Endothelial cell of umbilical vein (primary cell): ENCODE measurements around the gene APOBEC3G. TPM values are rescaled to one million over a fixed set of nuclear protein-coding genes. Genes with fewer than 3 reads are reported as not detected.

Source experiments
- BruUV-seq: library from RNA; stranded (reverse); fragments of 400-500 nt; replicated peaks from 2 replicates; lab custom pipeline; 2021; lab: Mats Ljungman, UMichigan
- CTCF ChIA-PET: fragments of 300-600, 350-600 bp; sonication (Branson Sonifier 250); formaldehyde crosslinking; loops from one replicate; lab custom pipeline; 2021; ENCODE audit warnings: antibody characterized with exemption, inconsistent platforms; lab: Charles Lee
- POLR2A ChIA-PET: fragments of 300-600, 350-600 bp; sonication (Branson Sonifier 250); formaldehyde crosslinking; loops from one replicate; lab custom pipeline; 2021; ENCODE audit warnings: antibody characterized with exemption, inconsistent platforms; lab: Charles Lee
- DNase-seq: peaks from one replicate; pipeline ENCODE4 v3.0.0-alpha.2; 2011; ENCODE audit warnings: low read depth, low spot score
- FAIRE-seq: peaks from 2 replicates; lab custom pipeline; 2011; peaks lifted over from hg19 to GRCh38; lab: Jason Lieb, UNC
- H2AFZ ChIP-seq: 2 replicates; pipeline ENCODE4 v1.6.0; 2012; ENCODE audit warnings: low read depth, low read length, control low read depth, inconsistent platforms
- H3K27ac ChIP-seq: 2 replicates; pipeline ENCODE4 v1.5.1; 2011; ENCODE audit warnings: low read depth, mild to moderate bottlenecking, control low read depth, low read length, moderate library complexity; ENCODE audit not compliant: insufficient read depth
- H3K27me3 ChIP-seq, 2 experiments: 2 replicates each; pipeline versions ENCODE4 v1.6.0 to v1.6.1; 2011; ENCODE audit warnings: low read length in 2 of 2, mixed read lengths in 1 of 2; ENCODE audit not compliant: control insufficient read depth in 2 of 2, insufficient read depth in 2 of 2
- H3K36me3 ChIP-seq, 2 experiments: 2 replicates in 1 of 2; 3 replicates in 1 of 2; pipeline ENCODE4 v1.5.1; 2011; ENCODE audit warnings: low read length in 2 of 2, mild to moderate bottlenecking in 1 of 2, moderate library complexity in 1 of 2; ENCODE audit not compliant: control insufficient read depth in 2 of 2, insufficient read depth in 2 of 2; ENCODE audit errors: extremely low read depth in 1 of 2
- H3K4me1 ChIP-seq: 3 replicates; pipeline ENCODE4 v1.5.1; 2011; ENCODE audit warnings: mild to moderate bottlenecking, low read length; ENCODE audit not compliant: control insufficient read depth, insufficient read depth; ENCODE audit errors: extremely low read depth
- H3K4me2 ChIP-seq: 2 replicates; pipeline ENCODE4 v1.6.1; 2011; ENCODE audit warnings: low read length, control low read depth, mixed read lengths; ENCODE audit not compliant: insufficient read depth
- H3K4me3 ChIP-seq, 3 experiments: fragments of 200-600 bp in 1 of 3; sonication (generic), shearing (Covaris generic) in 1 of 3; replicated peaks in 1 of 3; 2 replicates each; pipeline ENCODE4 v1.5.1; 2011 to 2016; ENCODE audit warnings: control low read depth in 3 of 3, low read length in 3 of 3, mild to moderate bottlenecking in 2 of 3, inconsistent platforms in 1 of 3, low read depth in 1 of 3, moderate library complexity in 1 of 3; ENCODE audit not compliant: insufficient read depth in 1 of 3
- H3K79me2 ChIP-seq: 2 replicates; pipeline ENCODE4 v1.6.0; 2012; ENCODE audit warnings: low read length, inconsistent platforms; ENCODE audit not compliant: control insufficient read depth, insufficient read depth
- H3K9ac ChIP-seq: replicated peaks from 2 replicates; pipeline ENCODE3; 2011; ENCODE audit warnings: low read length, control low read depth; ENCODE audit not compliant: insufficient read depth; ENCODE audit errors: extremely low read depth
- H3K9me1 ChIP-seq: replicated peaks from 3 replicates; pipeline ENCODE4 v1.6.0; 2011; ENCODE audit warnings: mild to moderate bottlenecking, low read length; ENCODE audit not compliant: control insufficient read depth, insufficient read depth; ENCODE audit errors: extremely low read depth
- H3K9me3 ChIP-seq: replicated peaks from 2 replicates; pipeline ENCODE4 v1.5.1; 2012; ENCODE audit warnings: low read length, inconsistent platforms; ENCODE audit not compliant: control insufficient read depth, insufficient read depth
- H4K20me1 ChIP-seq: replicated peaks from 2 replicates; pipeline ENCODE3; 2011; ENCODE audit warnings: mild to moderate bottlenecking, low read length; ENCODE audit not compliant: control insufficient read depth, insufficient read depth; ENCODE audit errors: extremely low read depth
- CTCF ChIP-seq, 2 donors: IDR thresholded peaks; 1 replicate in 1 of 2; 2 replicates in 1 of 2; pipeline ENCODE4 v1.5.1; 2011; ENCODE audit warnings: low read length in 2 of 2, mild to moderate bottlenecking in 2 of 2, moderate library complexity in 2 of 2, control low read depth in 1 of 2, inconsistent platforms in 1 of 2, low read depth in 1 of 2; ENCODE audit not compliant: insufficient read depth in 1 of 2; ENCODE audit errors: extremely low read depth in 1 of 2
- EZH2 ChIP-seq: IDR thresholded peaks from 2 replicates; pipeline ENCODE4 v1.6.1; 2012; ENCODE audit warnings: borderline replicate concordance, low read depth, mild to moderate bottlenecking, moderate library complexity, low read length, inconsistent platforms; ENCODE audit not compliant: severe bottlenecking
- FOS ChIP-seq: IDR thresholded peaks from 2 replicates; pipeline ENCODE4 v1.6.1; 2011; ENCODE audit warnings: mild to moderate bottlenecking, low read length, moderate library complexity, borderline replicate concordance; ENCODE audit not compliant: insufficient read depth
- GATA2 ChIP-seq: IDR thresholded peaks from 2 replicates; pipeline ENCODE4 v1.7.0; 2011; ENCODE audit warnings: low read depth, mild to moderate bottlenecking, moderate library complexity, mixed read lengths, low read length; ENCODE audit not compliant: insufficient read length, insufficient read depth
- JUN ChIP-seq: IDR thresholded peaks from 2 replicates; pipeline ENCODE4 v1.6.1; 2011; ENCODE audit warnings: borderline replicate concordance, low read depth; ENCODE audit not compliant: insufficient read length, insufficient read depth
- MAX ChIP-seq: IDR thresholded peaks from 2 replicates; pipeline ENCODE4 v1.6.1; 2011; ENCODE audit not compliant: insufficient read depth, insufficient read length
- MYC ChIP-seq: IDR thresholded peaks from one replicate; pipeline ENCODE4 v1.6.1; 2011; ENCODE audit warnings: mild to moderate bottlenecking, low read depth, low read length
- POLR2A ChIP-seq: IDR thresholded peaks from 2 replicates; pipeline ENCODE4 v1.6.1; 2012; ENCODE audit warnings: low read depth, mild to moderate bottlenecking, control low read depth, low read length
- POLR2AphosphoS5 ChIP-seq: IDR thresholded peaks from 2 replicates; pipeline ENCODE4 v1.6.1; 2012; ENCODE audit warnings: low read depth, mild to moderate bottlenecking, control low read depth, low read length, moderate library complexity; ENCODE audit not compliant: insufficient read depth
- dilution Hi-C: fragments of 300-500 bp; cut with MboI; formaldehyde crosslinking; loops from one replicate; pipeline ENCODE4 v1.15.0; 2019; ENCODE audit warnings: low sequenced_read_pairs; ENCODE audit not compliant: extremely low pct_ligation_motif_present
- intact Hi-C: fragments of 100-400 bp; cut with micrococcal nuclease; formaldehyde crosslinking; loops from one replicate; pipeline ENCODE4 v1.10.0; 2022
- polyA plus RNA-seq, 4 experiments: library from polyadenylated mRNA; depleted of rRNA in 3 of 4; stranded (reverse) in 3 of 4; unstranded in 1 of 4; fragments of >200 nt; gene quantifications; 2 replicates each; pipeline versions ENCODE4 v1.2.1 to v1.2.3, GENCODE V29; 2011 to 2012; ENCODE audit warnings: missing spikeins in 1 of 4
- total RNA-seq: library from RNA; stranded (reverse); gene quantifications from 2 replicates; pipeline ENCODE4 v1.2.3, GENCODE V29; 2021

APOBEC3G gene
- total and polyA plus RNA-seq, 2 donors (not counting 3 experiments of a cell fraction or from before 2014, with no cell fraction given), result 3.6 to 5.1 TPM

GRCh38 chr22:39092111-39092862 lies 15.2 kb downstream of the APOBEC3G start:
- BruUV-seq, result no TSS peak
- Histone ChIP-seq H3K27ac (no peak overlapping the region), H2AFZ (no peak overlapping the region), H3K4me2 (no peak overlapping the region), H3K4me3 (no peak overlapping the region), H3K27me3 (peaks cover 0 to 4% of the 10 kb centered on the region in 2 experiments), H3K79me2 (no peaks in the 10 kb centered on the region), H3K4me1 (no peaks in the 10 kb centered on the region), H3K9me1 (no peaks in the 10 kb centered on the region), H3K36me3 (no peaks in the 10 kb centered on the region), H4K20me1 (no peaks in the 10 kb centered on the region), H3K9me3 (no peaks in the 10 kb centered on the region), H3K9ac (no peak overlapping the region)
- dilution Hi-C loops (no loop called here), intact Hi-C loops (no loop called here)
- no peak for TF ChIP-seq GATA2
- TF ChIP-seq MAX, result no peak
- no peak for TF ChIP-seq FOS
- no peak for TF ChIP-seq POLR2AphosphoS5
- no peak for TF ChIP-seq EZH2
- TF ChIP-seq POLR2A, result no peak
- TF ChIP-seq MYC, result no peak
- no peak for TF ChIP-seq JUN
- no peak for TF ChIP-seq CTCF (IDR thresholded peaks at IDR 0.05; ENCODE audit: extremely low read depth in 1 of 2, insufficient read depth in 1 of 2, low read depth in 1 of 2, low read length in 2 of 2)
- DNase-seq (no peak), FAIRE-seq (no peak)
- ChIA-PET CTCF (interaction anchor here (1.0 kb wide), 1 partner anchor 29 kb away, joined by 3 read pairs; no protein-coding TSS in a partner anchor), POLR2A (no interaction called here)
